ENCODE data around the gene PLCB4. TPM values are rescaled to one million over a fixed set of nuclear protein-coding genes. Genes with fewer than 3 reads are reported as not detected.
A peak's percentile ranks its signal among the peaks of the same experiment; 100 is the strongest.

Gene PLCB4
- polyA plus RNA-seq, 1 experiment, result 8.8 TPM

DNA sequence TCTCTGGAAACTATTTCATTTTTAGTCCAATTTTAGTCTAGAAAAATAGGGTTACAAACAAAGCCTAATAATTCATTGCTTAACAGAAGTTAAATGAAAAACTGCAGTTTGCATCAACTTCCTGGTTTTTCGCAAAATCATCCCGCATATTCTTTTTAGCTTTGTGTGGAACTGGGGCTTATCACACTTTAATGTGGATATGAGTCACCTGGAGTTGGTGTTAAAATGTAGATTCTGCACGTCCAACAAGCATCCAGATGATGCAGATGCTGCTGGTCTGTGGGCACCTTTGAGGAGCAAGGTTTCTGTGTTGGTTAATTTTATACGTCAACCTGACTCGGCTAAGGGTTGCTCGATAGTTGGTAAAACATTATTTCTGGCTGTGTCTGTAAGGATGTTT, 126.1 kb downstream of the PLCB4 start:
- POLR2A ChIA-PET, result no interaction called here
- CTCF ChIA-PET, result no interaction called here
- no peak for DNase-seq (ENCODE audit: low read depth)
- Histone ChIP-seq H3K4me3 (ENCODE audit: low read depth, low read length) (no peak overlapping the region), H3K36me3 (ENCODE audit: control insufficient read depth, insufficient read depth, low read length) (no peaks in the 10 kb centered on the region), H3K27me3 (ENCODE audit: control insufficient read depth, insufficient read depth, low read length) (no peaks in the 10 kb centered on the region)
- no peak for TF ChIP-seq CTCF (IDR thresholded peaks at IDR 0.05; ENCODE audit: insufficient read depth, low read depth, low read length)

- no peaks in the 10 kb centered on the region for H3K27me3 ChIP-seq (ENCODE audit: control insufficient read depth, insufficient read depth, low read length)
- POLR2A ChIA-PET, result no interaction called here
- DNase-seq (ENCODE audit: low read depth), result no peak
- no peak overlapping the region for H3K4me3 ChIP-seq (ENCODE audit: low read depth, low read length)
- H3K36me3 ChIP-seq (ENCODE audit: control insufficient read depth, insufficient read depth, low read length), result no peaks in the 10 kb centered on the region
- CTCF ChIA-PET, result interaction anchor here (0.9 kb wide), 1 partner anchor 12 kb away, joined by 3 read pairs; no protein-coding TSS in a partner anchor
- no peak for TF ChIP-seq CTCF (IDR thresholded peaks at IDR 0.05; ENCODE audit: insufficient read depth, low read depth, low read length)
These were observed 127.2 kb downstream of the PLCB4 start for GRCh38 chr20:9196110-9196509.

DNA sequence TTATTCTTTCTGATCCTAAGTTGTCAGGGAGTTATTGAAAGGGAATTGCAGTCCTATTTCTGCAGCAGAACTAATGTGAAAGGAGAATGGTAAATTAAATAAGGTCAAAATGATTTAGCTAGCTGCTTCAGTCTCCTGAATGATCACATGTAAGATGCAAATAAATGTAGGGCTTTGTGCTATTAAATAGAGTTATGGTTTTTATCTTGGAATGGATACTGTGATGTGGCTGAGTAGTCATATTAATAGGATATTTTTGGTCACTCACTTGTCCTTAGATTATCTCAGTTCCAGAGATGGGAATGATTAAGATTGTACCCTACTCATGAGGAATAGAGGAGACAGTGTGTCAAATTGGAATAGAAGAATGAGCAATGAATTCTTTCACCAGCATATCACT, 129.6 kb downstream of the PLCB4 start:
- CTCF ChIA-PET, result interaction anchor here (0.6 kb wide), 1 partner anchor 13 kb away, joined by 4 read pairs; no protein-coding TSS in a partner anchor
- POLR2A ChIA-PET, result interaction anchor here (0.6 kb wide), 1 partner anchor 96 kb away, joined by 3 read pairs; no protein-coding TSS in a partner anchor

GRCh38 chr20:9200196-9200595, 131.3 kb downstream of the PLCB4 start:
- no peak for TF ChIP-seq CTCF (IDR thresholded peaks at IDR 0.05; ENCODE audit: insufficient read depth, low read depth, low read length)
- POLR2A ChIA-PET, result no interaction called here
- no peaks in the 10 kb centered on the region for H3K36me3 ChIP-seq (ENCODE audit: control insufficient read depth, insufficient read depth, low read length)
- no peak for DNase-seq (ENCODE audit: low read depth)
- H3K4me3 ChIP-seq (ENCODE audit: low read depth, low read length), result no peak overlapping the region
- no peaks in the 10 kb centered on the region for H3K27me3 ChIP-seq (ENCODE audit: control insufficient read depth, insufficient read depth, low read length)
- CTCF ChIA-PET, result interaction anchor here (0.7 kb wide), 1 partner anchor 67 kb away, joined by 3 read pairs; no protein-coding TSS in a partner anchor

More for the DNA sequence above, 129.6 kb downstream of the PLCB4 start:
- H3K27me3 ChIP-seq (ENCODE audit: control insufficient read depth, insufficient read depth, low read length), result no peaks in the 10 kb centered on the region
- DNase-seq (ENCODE audit: low read depth), result no peak
- H3K4me3 ChIP-seq (ENCODE audit: low read depth, low read length), result no peak overlapping the region
- no peaks in the 10 kb centered on the region for H3K36me3 ChIP-seq (ENCODE audit: control insufficient read depth, insufficient read depth, low read length)
- no peak for TF ChIP-seq CTCF (IDR thresholded peaks at IDR 0.05; ENCODE audit: insufficient read depth, low read depth, low read length)

- ChIA-PET POLR2A (no interaction called here), CTCF (no interaction called here)
- Histone ChIP-seq H3K4me3 (ENCODE audit: low read depth, low read length) (no peak overlapping the region), H3K36me3 (ENCODE audit: control insufficient read depth, insufficient read depth, low read length) (no peaks in the 10 kb centered on the region), H3K27me3 (ENCODE audit: control insufficient read depth, insufficient read depth, low read length) (no peaks in the 10 kb centered on the region)
- no peak for TF ChIP-seq CTCF (IDR thresholded peaks at IDR 0.05; ENCODE audit: insufficient read depth, low read depth, low read length)
- peak; percentile 51 for DNase-seq (ENCODE audit: low read depth)
These were observed 131.7 kb downstream of the PLCB4 start for GRCh38 chr20:9200620-9201019.

Measured in BJ (cell line).